ENCODE data around the gene MYH11.
"Not testable (repeated sequence)": the region's sequence is repeated elsewhere in the genome, so short reads cannot be mapped to it uniquely, and the experiment has no call there.

MYH11 gene

GRCh38 chr16:15849209-15849981 lies 7.4 kb downstream of the MYH11 start:
- DNase-seq, result no peak
- Histone ChIP-seq H3K4me2 (ENCODE audit: low read length) (no peak overlapping the region), H2BK5ac (ENCODE audit: low read length) (no peak overlapping the region), H3K36me3 (ENCODE audit: control insufficient read depth, insufficient read depth, low read length) (no peaks in the 10 kb centered on the region), H2AK5ac (ENCODE audit: low read length) (no peak overlapping the region), H3K9ac (ENCODE audit: low read length) (no peak overlapping the region), H3K27ac (ENCODE audit: low read depth, low read length) (no peak overlapping the region), H3K18ac (ENCODE audit: low read length) (no peak overlapping the region), H3K4me3 (ENCODE audit: low read length) (no peak overlapping the region), H4K5ac (ENCODE audit: low read length) (no peak overlapping the region), H3K23ac (ENCODE audit: low read length) (no peak overlapping the region), H3K79me2 (ENCODE audit: control insufficient read depth, insufficient read depth, low read length) (no peaks in the 10 kb centered on the region), H3K4ac (ENCODE audit: low read depth, low read length) (no peak overlapping the region), H4K8ac (ENCODE audit: low read depth, low read length) (no peak overlapping the region), H3K27me3 (ENCODE audit: insufficient read depth, low read length, poor library complexity) (no peaks in the 10 kb centered on the region), H3K79me1 (ENCODE audit: low read length) (no peaks in the 10 kb centered on the region), H3K4me1 (ENCODE audit: control insufficient read depth, low read depth, low read length) (no peaks in the 10 kb centered on the region), H3K56ac (ENCODE audit: low read length) (no peak overlapping the region), H2BK120ac (ENCODE audit: low read depth, low read length) (no peak overlapping the region), H2BK15ac (replicated peaks; ENCODE audit: low read depth) (no peak overlapping the region)
- no CpG with 5 or more reads among the region's 12 CpGs for WGBS (ENCODE audit: extremely low coverage, insufficient coverage, low lambda C conversion rate)

GRCh38 chr16:15847611-15848175 lies 9.1 kb downstream of the MYH11 start:
- no peak for DNase-seq
- H3K18ac ChIP-seq (ENCODE audit: low read length), result no peak overlapping the region
- no peak overlapping the region for H2BK5ac ChIP-seq (ENCODE audit: low read length)
- H4K5ac ChIP-seq (ENCODE audit: low read length), result no peak overlapping the region
- H3K79me1 ChIP-seq (ENCODE audit: low read length), result no peaks in the 10 kb centered on the region
- no peaks in the 10 kb centered on the region for H3K79me2 ChIP-seq (ENCODE audit: control insufficient read depth, insufficient read depth, low read length)
- H3K27ac ChIP-seq (ENCODE audit: low read depth, low read length), result no peak overlapping the region
- no CpG with 5 or more reads among the region's 9 CpGs for WGBS (ENCODE audit: extremely low coverage, insufficient coverage, low lambda C conversion rate)
- H3K36me3 ChIP-seq (ENCODE audit: control insufficient read depth, insufficient read depth, low read length), result no peaks in the 10 kb centered on the region
- H2BK120ac ChIP-seq (ENCODE audit: low read depth, low read length), result no peak overlapping the region
- H4K8ac ChIP-seq (ENCODE audit: low read depth, low read length), result no peak overlapping the region
- no peak overlapping the region for H3K56ac ChIP-seq (ENCODE audit: low read length)
- H3K4me1 ChIP-seq (ENCODE audit: control insufficient read depth, low read depth, low read length), result no peaks in the 10 kb centered on the region
- no peak overlapping the region for H3K4me2 ChIP-seq (ENCODE audit: low read length)
- H2AK5ac ChIP-seq (ENCODE audit: low read length), result no peak overlapping the region
- no peak overlapping the region for H3K23ac ChIP-seq (ENCODE audit: low read length)
- no peak overlapping the region for H2BK15ac ChIP-seq (replicated peaks; ENCODE audit: low read depth)
- no peak overlapping the region for H3K4ac ChIP-seq (ENCODE audit: low read depth, low read length)
- no peak overlapping the region for H3K4me3 ChIP-seq (ENCODE audit: low read length)
- H3K9ac ChIP-seq (ENCODE audit: low read length), result no peak overlapping the region
- H3K27me3 ChIP-seq (ENCODE audit: insufficient read depth, low read length, poor library complexity), result no peaks in the 10 kb centered on the region

GRCh38 chr16:15846510-15846909 lies 10.3 kb downstream of the MYH11 start:
- H3K4ac ChIP-seq (ENCODE audit: low read depth, low read length), result no peak overlapping the region
- H2AK5ac ChIP-seq (ENCODE audit: low read length), result no peak overlapping the region
- no peak overlapping the region for H2BK120ac ChIP-seq (ENCODE audit: low read depth, low read length)
- no peaks in the 10 kb centered on the region for H3K4me1 ChIP-seq (ENCODE audit: control insufficient read depth, low read depth, low read length)
- no peak overlapping the region for H3K18ac ChIP-seq (ENCODE audit: low read length)
- no peak overlapping the region for H2BK5ac ChIP-seq (ENCODE audit: low read length)
- no peak overlapping the region for H4K5ac ChIP-seq (ENCODE audit: low read length)
- no peaks in the 10 kb centered on the region for H3K79me2 ChIP-seq (ENCODE audit: control insufficient read depth, insufficient read depth, low read length)
- H3K79me1 ChIP-seq (ENCODE audit: low read length), result no peaks in the 10 kb centered on the region
- H3K9ac ChIP-seq (ENCODE audit: low read length), result no peak overlapping the region
- H3K27ac ChIP-seq (ENCODE audit: low read depth, low read length), result no peak overlapping the region
- no peak overlapping the region for H3K4me2 ChIP-seq (ENCODE audit: low read length)
- no peak overlapping the region for H4K8ac ChIP-seq (ENCODE audit: low read depth, low read length)
- H2BK15ac ChIP-seq (replicated peaks; ENCODE audit: low read depth), result no peak overlapping the region
- WGBS (ENCODE audit: extremely low coverage, insufficient coverage, low lambda C conversion rate), result no CpG with 5 or more reads among the region's 4 CpGs
- H3K56ac ChIP-seq (ENCODE audit: low read length), result no peak overlapping the region
- no peak overlapping the region for H3K4me3 ChIP-seq (ENCODE audit: low read length)
- no peak for DNase-seq
- H3K23ac ChIP-seq (ENCODE audit: low read length), result no peak overlapping the region
- no peaks in the 10 kb centered on the region for H3K27me3 ChIP-seq (ENCODE audit: insufficient read depth, low read length, poor library complexity)
- H3K36me3 ChIP-seq (ENCODE audit: control insufficient read depth, insufficient read depth, low read length), result no peaks in the 10 kb centered on the region

GRCh38 chr16:15843635-15844279 lies 13.1 kb downstream of the MYH11 start:
- H3K4me1 ChIP-seq (ENCODE audit: control insufficient read depth, low read depth, low read length), result no peaks in the 10 kb centered on the region
- H3K4me3 ChIP-seq (ENCODE audit: low read length), result no peak overlapping the region
- WGBS (ENCODE audit: extremely low coverage, insufficient coverage, low lambda C conversion rate), result no CpG with 5 or more reads among the region's 10 CpGs
- H3K23ac ChIP-seq (ENCODE audit: low read length), result no peak overlapping the region
- H3K9ac ChIP-seq (ENCODE audit: low read length), result no peak overlapping the region
- no peak overlapping the region for H3K56ac ChIP-seq (ENCODE audit: low read length)
- H3K4ac ChIP-seq (ENCODE audit: low read depth, low read length), result no peak overlapping the region
- H2BK5ac ChIP-seq (ENCODE audit: low read length), result no peak overlapping the region
- no peak overlapping the region for H4K5ac ChIP-seq (ENCODE audit: low read length)
- H2BK120ac ChIP-seq (ENCODE audit: low read depth, low read length), result no peak overlapping the region
- H3K27me3 ChIP-seq (ENCODE audit: insufficient read depth, low read length, poor library complexity), result no peaks in the 10 kb centered on the region
- H3K36me3 ChIP-seq (ENCODE audit: control insufficient read depth, insufficient read depth, low read length), result no peaks in the 10 kb centered on the region
- H2AK5ac ChIP-seq (ENCODE audit: low read length), result no peak overlapping the region
- no peak overlapping the region for H2BK15ac ChIP-seq (replicated peaks; ENCODE audit: low read depth)
- no peaks in the 10 kb centered on the region for H3K79me2 ChIP-seq (ENCODE audit: control insufficient read depth, insufficient read depth, low read length)
- no peaks in the 10 kb centered on the region for H3K79me1 ChIP-seq (ENCODE audit: low read length)
- H3K4me2 ChIP-seq (ENCODE audit: low read length), result no peak overlapping the region
- no peak overlapping the region for H3K27ac ChIP-seq (ENCODE audit: low read depth, low read length)
- no peak overlapping the region for H3K18ac ChIP-seq (ENCODE audit: low read length)
- DNase-seq, result no peak
- no peak overlapping the region for H4K8ac ChIP-seq (ENCODE audit: low read depth, low read length)

GRCh38 chr16:15839204-15839603 lies 17.6 kb downstream of the MYH11 start:
- not testable (repeated sequence) for H2AK5ac ChIP-seq (ENCODE audit: low read length); H3K23ac ChIP-seq (ENCODE audit: low read length); H4K8ac ChIP-seq (ENCODE audit: low read depth, low read length); H3K27me3 ChIP-seq (ENCODE audit: insufficient read depth, low read length, poor library complexity); H3K9ac ChIP-seq (ENCODE audit: low read length); H3K4ac ChIP-seq (ENCODE audit: low read depth, low read length); H3K56ac ChIP-seq (ENCODE audit: low read length); H3K27ac ChIP-seq (ENCODE audit: low read depth, low read length); H3K4me1 ChIP-seq (ENCODE audit: control insufficient read depth, low read depth, low read length); H3K79me1 ChIP-seq (ENCODE audit: low read length); H2BK120ac ChIP-seq (ENCODE audit: low read depth, low read length); H3K4me2 ChIP-seq (ENCODE audit: low read length); H2BK5ac ChIP-seq (ENCODE audit: low read length); H2BK15ac ChIP-seq (replicated peaks; ENCODE audit: low read depth); H4K5ac ChIP-seq (ENCODE audit: low read length); H3K4me3 ChIP-seq (ENCODE audit: low read length); H3K18ac ChIP-seq (ENCODE audit: low read length); DNase-seq; H3K79me2 ChIP-seq (ENCODE audit: control insufficient read depth, insufficient read depth, low read length); H3K36me3 ChIP-seq (ENCODE audit: control insufficient read depth, insufficient read depth, low read length)
- no CpG with 5 or more reads among the region's 8 CpGs for WGBS (ENCODE audit: extremely low coverage, insufficient coverage, low lambda C conversion rate)
